Measurements from ENCODE around the gene KRT1. TPM values are rescaled to one million over a fixed set of nuclear protein-coding genes. Genes with fewer than 3 reads are reported as not detected.

The KRT1 gene
- polyA plus RNA-seq, 6 donors from 2014 or later, result 0.44 TPM; not detected in 5

DNA sequence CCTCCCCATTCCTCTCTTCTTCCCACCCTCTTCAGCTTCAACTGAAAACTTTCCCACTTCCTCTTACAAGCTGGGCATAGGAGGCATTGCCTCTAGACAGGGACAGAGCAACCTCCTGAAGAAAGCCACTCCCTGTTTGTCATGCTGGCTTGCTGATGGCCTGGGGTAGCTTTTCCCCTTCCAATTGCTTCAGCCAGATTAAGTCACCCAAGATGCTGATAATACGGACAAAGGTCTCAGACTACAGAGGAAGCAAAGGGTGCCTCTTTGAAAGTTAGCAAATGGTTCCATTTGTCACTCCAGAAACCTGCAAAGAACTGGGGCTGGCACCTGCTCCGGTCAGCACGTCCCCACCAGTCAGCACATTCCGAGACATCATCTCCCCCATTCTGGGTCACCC is 34.2 kb downstream of the KRT1 start:
- Mint-ChIP-seq H3K36me3 (no peaks in the 10 kb centered on the region), H3K4me3 (no peak overlapping the region), H3K27ac (peak overlapping the region in 1 of 6 donors; percentile 3), H3K27me3 (peaks cover 10 to 33% (median 20%) of the 10 kb centered on the region in 3 donors), H3K4me1 (no peaks in the 10 kb centered on the region), H3K9me3 (peaks cover 0 to 1% (median 0%) of the 10 kb centered on the region in 7 donors)
- no peak for DNase-seq
- no peak for ATAC-seq (ENCODE audit: low read depth in 2 of 2)

DNA sequence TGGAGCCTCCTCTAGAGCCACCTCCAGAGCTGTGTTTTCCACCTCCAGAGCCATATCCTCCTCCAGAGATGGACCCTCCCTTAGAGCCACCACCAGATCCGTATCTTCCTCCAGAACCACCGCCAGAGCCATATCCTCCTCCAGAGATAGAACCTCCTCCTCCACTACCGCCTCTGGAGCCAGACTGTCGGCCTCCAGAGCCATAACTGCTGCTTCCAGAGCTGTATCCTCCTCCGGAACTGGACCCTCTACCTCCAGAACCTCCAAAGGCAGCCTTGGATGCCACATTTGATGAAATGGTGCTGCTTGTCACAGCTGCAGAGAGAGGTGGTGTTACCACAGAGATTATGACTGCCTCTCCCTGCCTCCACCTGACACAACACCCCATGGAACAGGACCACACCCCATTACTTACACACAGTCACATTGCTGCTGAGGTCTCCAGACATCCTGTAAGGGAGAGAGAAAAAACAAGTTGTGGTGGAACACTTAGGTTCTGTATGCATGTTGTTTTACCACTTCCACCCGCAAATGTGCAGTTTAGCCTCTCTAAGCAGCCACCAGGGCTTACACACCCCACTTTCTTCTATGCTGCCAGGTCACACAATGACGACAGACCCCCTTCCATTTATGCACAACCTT is 35.0 kb downstream of the KRT1 start:
- Mint-ChIP-seq H3K27me3 (peaks cover 10 to 33% (median 20%) of the 10 kb centered on the region in 3 donors), H3K9me3 (peaks cover 0 to 1% (median 0%) of the 10 kb centered on the region in 7 donors), H3K4me3 (peak overlapping the region in 1 of 8 donors; percentile 69), H3K36me3 (no peaks in the 10 kb centered on the region), H3K27ac (no peak overlapping the region), H3K4me1 (no peaks in the 10 kb centered on the region)
- DNase-seq (no peak), ATAC-seq (ENCODE audit: low read depth in 2 of 2) (no peak)

DNA sequence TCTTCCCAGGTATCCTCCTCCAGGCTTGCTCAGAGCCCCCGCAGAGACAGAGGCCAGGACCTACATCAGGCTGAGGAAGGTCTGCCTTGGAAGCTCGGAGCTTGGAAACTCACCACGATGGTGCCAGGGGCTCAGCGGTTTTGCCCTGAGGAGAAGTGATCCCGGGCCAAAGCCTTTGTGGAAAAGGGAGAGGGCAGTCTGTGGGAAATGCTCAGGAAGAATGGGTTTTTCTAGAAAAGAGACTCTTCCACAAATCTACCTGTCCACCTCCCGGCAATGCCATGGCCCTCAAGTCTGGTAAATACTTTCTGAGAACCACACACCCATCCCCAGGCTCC is 36.2 kb downstream of the KRT1 start:
- Mint-ChIP-seq H3K27ac (no peak overlapping the region), H3K4me1 (no peaks in the 10 kb centered on the region), H3K4me3 (no peak overlapping the region), H3K36me3 (no peaks in the 10 kb centered on the region), H3K27me3 (peaks cover 10 to 37% (median 20%) of the 10 kb centered on the region in 3 donors), H3K9me3 (peaks cover 0 to 1% (median 0%) of the 10 kb centered on the region in 7 donors)
- ATAC-seq (ENCODE audit: low read depth in 2 of 2), result no peak
- DNase-seq, result no peak

DNA sequence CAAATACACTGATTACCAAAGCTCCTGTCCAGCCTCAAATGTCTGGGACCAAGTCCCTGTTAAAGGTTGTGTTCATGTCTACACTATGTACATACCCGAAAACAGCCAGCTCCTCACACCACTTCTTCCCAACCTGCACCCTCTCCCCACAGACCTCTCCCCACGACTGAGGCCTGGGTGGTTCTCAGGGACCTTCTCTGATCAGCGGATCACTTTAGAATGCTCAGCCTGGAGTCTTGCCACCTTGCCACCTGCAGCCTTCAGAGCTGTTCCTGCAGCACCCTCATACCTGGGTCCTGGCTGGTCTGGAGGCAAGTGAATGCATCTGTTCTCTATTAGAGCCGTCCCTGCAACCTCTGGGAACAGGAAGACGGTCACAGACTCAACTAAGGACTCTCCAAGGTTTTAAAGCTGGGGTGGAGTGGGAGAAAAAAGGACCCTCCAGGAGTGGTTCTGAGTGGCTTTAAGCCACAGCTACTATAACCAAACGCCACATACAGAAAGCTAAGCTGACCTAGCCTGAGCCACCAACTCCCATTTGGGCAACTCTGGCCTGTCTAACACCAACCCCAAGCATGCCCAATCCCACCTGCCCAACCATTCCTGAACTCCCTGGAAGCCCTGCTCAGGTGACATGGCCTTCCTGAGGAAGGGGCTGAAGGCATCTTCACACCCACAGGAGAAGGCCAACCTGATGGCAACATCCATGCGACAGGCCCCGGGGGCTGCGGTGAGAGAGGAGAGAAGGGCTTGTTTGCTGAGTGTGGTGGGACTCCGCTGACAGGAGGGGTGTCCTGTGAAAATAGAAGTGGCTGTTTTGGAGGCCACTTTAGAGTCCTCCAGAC is 36.8 kb downstream of the KRT1 start:
- Mint-ChIP-seq H3K9me3 (peaks cover 0 to 1% (median 0%) of the 10 kb centered on the region in 7 donors), H3K27me3 (peaks cover 10 to 37% (median 20%) of the 10 kb centered on the region in 3 donors), H3K27ac (no peak overlapping the region), H3K4me1 (no peaks in the 10 kb centered on the region), H3K4me3 (no peak overlapping the region), H3K36me3 (no peaks in the 10 kb centered on the region)
- no peak for ATAC-seq (ENCODE audit: low read depth in 2 of 2)
- DNase-seq, result no peak

DNA sequence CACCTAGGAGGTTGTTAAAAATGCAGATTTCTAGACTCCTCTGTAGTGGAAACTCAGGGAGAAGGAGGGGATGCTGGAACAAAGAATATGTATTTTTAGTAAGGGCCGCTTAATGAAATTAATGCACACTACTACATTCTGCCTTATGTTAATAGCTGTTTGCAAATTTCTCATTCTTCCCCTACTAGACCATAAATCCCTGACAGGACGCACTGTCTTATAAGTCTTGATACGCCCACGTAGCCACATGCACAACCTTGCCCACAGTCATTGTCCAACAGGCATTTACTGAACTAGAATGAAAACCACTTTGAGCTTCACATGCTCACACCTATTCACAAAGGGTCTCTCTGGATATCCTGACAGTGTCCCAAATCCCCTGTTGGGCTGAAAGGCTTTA is 38.7 kb downstream of the KRT1 start:
- no peak overlapping the region for H3K4me3 Mint-ChIP-seq
- ATAC-seq (ENCODE audit: low read depth in 2 of 2), result no peak
- no peaks in the 10 kb centered on the region for H3K4me1 Mint-ChIP-seq
- H3K9me3 Mint-ChIP-seq, result no peaks in the 10 kb centered on the region
- DNase-seq, result no peak
- no peaks in the 10 kb centered on the region for H3K36me3 Mint-ChIP-seq
- H3K27me3 Mint-ChIP-seq, result peaks cover 5 to 33% (median 18%) of the 10 kb centered on the region in 3 donors
- H3K27ac Mint-ChIP-seq, result no peak overlapping the region

DNA sequence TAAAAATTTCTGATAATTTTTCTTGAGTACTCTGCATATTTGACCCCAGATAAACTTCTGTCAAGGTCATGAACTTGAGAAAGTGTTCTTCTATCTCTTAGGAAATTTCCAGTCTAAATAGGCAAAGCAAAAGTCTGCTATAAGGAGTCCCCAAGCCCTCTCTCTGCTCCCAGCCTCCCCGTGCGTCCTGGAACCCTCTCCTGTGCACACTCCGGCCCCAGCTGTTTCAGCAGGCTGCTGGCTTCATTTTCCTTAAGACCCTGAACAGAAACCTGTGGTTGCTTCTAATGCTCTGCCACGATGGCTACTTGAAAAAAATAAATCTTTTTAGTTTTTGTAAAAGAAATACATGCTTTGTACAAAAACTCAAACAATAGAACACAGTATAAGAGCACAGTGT is 42.9 kb downstream of the KRT1 start:
- no peak for DNase-seq
- no peaks in the 10 kb centered on the region for H3K4me1 Mint-ChIP-seq
- no peak overlapping the region for H3K27ac Mint-ChIP-seq
- H3K27me3 Mint-ChIP-seq, result peaks cover 0 to 19% (median 19%) of the 10 kb centered on the region in 3 donors
- H3K4me3 Mint-ChIP-seq, result no peak overlapping the region
- no peaks in the 10 kb centered on the region for H3K9me3 Mint-ChIP-seq
- ATAC-seq (ENCODE audit: low read depth in 2 of 2), result no peak
- no peaks in the 10 kb centered on the region for H3K36me3 Mint-ChIP-seq

DNA sequence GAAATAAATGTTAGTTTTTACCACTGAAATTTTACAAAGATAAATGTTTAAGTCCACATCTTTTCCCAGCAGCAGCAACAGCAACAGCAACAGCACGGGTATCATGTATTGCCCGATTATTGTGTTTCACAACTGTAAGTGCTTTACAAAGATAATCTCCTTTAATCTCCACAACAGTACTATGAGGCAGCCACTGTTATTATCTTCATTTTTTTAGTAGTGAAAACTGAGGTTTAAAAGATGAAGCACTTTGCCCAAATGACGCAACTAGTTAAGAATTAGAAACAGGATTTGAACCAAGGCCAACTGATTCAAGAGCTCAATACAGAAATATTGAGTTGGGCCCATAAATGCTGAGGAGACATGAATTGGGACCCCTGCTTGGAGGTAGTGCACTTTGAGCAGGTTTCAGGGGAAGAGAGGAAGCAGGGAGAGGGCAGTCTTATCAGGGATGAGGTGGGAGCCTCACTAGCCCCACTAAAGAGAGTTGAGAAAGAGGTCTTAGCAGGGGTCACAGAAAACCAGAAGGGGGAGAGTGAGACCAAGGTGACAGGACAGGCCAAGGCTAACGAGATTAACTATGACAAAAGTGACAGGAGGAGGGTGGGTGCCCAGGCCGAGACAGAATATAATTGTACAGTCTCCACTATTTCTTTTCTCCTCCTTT is 43.5 kb downstream of the KRT1 start:
- Mint-ChIP-seq H3K27me3 (peaks cover 0 to 13% (median 13%) of the 10 kb centered on the region in 3 donors), H3K4me3 (no peak overlapping the region), H3K27ac (no peak overlapping the region), H3K9me3 (no peaks in the 10 kb centered on the region), H3K4me1 (no peaks in the 10 kb centered on the region), H3K36me3 (no peaks in the 10 kb centered on the region)
- DNase-seq, result no peak
- ATAC-seq (ENCODE audit: low read depth in 2 of 2), result no peak

DNA sequence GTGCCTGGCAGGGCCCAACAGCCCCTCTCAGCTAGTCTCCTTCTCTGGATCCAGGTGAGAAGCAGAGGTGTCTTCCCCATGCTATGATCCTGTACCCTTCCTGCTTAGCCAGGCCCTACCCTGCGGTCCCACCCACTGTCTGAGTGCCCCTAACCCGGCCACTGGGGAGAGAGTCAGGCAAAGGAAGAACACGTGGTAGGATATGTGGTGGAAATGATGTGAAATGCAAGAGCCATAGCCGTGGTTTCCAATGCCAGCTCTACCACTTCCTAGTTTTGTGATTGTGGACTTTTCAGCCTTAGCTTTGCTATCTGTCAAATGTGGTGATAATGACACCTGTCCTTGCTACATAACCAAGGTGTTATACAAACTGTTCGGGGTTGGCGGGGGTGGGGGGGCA is 44.0 kb downstream of the KRT1 start:
- Mint-ChIP-seq H3K4me1 (no peaks in the 10 kb centered on the region), H3K27me3 (peaks cover 0 to 10% (median 10%) of the 10 kb centered on the region in 3 donors), H3K27ac (peak overlapping the region in 1 of 6 donors; percentile 25), H3K4me3 (no peak overlapping the region), H3K9me3 (no peaks in the 10 kb centered on the region), H3K36me3 (no peaks in the 10 kb centered on the region)
- ATAC-seq (ENCODE audit: low read depth in 2 of 2) (no peak), DNase-seq (no peak)

DNA sequence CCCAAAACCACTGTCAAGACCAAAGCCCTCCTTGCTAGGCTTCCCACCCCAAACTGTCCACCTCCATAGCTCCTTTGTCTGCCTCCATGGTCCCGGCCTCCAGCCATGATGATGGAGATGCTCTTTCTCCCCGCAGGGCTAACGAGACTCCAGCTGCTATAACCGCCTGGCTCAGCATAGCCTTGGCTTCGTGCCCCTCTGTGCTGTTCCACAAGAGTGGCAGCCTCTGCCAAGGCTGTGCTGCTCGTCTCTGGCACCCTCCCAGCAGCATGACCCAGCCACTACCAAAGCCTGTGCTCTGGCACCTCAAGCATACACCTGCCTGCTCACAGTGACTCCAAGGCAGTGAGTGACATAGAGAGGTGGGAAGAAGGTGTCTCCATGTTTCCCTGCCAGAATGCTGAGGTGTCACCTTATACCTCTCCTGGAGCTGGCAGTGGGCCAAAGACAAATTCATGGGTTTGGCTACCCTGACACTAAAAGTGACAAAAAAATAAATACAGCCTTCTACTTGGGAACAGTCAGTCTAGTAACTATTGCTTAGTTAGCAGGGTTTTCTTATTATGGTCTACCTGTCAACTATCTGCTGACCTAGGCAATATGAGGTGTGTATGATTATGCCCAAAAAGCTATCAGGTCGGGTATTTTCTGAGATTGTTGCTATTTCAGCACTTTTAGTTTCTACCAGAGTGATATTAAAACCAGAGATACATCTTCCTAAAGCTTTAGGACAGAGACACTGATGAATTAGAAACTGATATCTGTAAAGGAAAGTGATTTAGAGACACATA is 45.7 kb downstream of the KRT1 start:
- Mint-ChIP-seq H3K4me1 (no peaks in the 10 kb centered on the region), H3K36me3 (no peaks in the 10 kb centered on the region), H3K27me3 (peaks cover 0 to 26% (median 19%) of the 10 kb centered on the region in 3 donors), H3K4me3 (no peak overlapping the region), H3K9me3 (no peaks in the 10 kb centered on the region), H3K27ac (no peak overlapping the region)
- no peak for ATAC-seq (ENCODE audit: low read depth in 2 of 2)
- DNase-seq, result no peak

DNA sequence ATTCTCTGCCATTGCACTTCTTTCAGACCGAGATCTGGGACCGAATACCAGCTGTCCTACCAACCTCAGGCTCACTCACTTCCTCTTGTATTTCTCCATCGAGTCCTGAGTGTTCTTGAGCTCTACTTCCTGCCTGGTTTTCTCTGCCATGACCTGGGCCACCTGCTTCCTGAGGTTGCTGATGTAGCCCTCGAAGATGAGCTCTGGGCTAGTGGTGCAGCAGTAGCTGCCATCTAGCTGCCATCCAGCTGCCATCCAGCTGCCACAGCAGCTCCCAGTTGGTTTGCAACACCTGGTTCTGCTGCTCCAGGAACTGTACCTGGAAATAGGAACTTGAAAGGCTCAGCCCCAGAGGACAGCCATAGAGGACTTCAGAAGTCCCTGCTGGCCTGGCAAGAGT is 46.8 kb downstream of the KRT1 start:
- no peaks in the 10 kb centered on the region for H3K36me3 Mint-ChIP-seq
- DNase-seq (no peak), ATAC-seq (ENCODE audit: low read depth in 2 of 2) (no peak)
- H3K27ac Mint-ChIP-seq, result no peak overlapping the region
- H3K9me3 Mint-ChIP-seq, result no peaks in the 10 kb centered on the region
- no peaks in the 10 kb centered on the region for H3K4me1 Mint-ChIP-seq
- H3K27me3 Mint-ChIP-seq, result peaks cover 1 to 34% (median 17%) of the 10 kb centered on the region in 3 donors
- no peak overlapping the region for H3K4me3 Mint-ChIP-seq

DNA sequence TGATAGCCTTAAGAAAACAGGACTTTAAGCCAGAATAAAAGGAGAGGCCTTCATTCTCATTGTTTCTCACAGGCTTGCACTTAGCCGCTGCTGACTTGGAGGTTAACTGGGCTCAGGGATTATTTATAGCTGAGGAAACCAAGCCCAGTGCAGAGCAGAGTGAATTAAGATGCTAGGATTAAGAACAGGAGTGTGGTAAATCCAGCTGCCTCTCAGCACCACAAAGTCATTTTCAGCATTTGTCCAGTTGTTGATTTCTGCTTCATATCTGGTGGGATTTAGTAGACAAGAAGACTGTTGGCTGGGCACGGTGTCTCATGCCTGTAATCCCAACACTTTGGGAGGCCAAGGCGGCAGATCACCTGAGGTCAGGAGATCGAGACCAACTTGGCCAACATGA is 47.6 kb downstream of the KRT1 start:
- ATAC-seq (ENCODE audit: low read depth in 2 of 2), result no peak
- Mint-ChIP-seq H3K9me3 (no peaks in the 10 kb centered on the region), H3K4me3 (no peak overlapping the region), H3K36me3 (no peaks in the 10 kb centered on the region), H3K4me1 (no peaks in the 10 kb centered on the region), H3K27ac (no peak overlapping the region), H3K27me3 (peaks cover 4 to 41% (median 17%) of the 10 kb centered on the region in 3 donors)
- DNase-seq, result no peak

DNA sequence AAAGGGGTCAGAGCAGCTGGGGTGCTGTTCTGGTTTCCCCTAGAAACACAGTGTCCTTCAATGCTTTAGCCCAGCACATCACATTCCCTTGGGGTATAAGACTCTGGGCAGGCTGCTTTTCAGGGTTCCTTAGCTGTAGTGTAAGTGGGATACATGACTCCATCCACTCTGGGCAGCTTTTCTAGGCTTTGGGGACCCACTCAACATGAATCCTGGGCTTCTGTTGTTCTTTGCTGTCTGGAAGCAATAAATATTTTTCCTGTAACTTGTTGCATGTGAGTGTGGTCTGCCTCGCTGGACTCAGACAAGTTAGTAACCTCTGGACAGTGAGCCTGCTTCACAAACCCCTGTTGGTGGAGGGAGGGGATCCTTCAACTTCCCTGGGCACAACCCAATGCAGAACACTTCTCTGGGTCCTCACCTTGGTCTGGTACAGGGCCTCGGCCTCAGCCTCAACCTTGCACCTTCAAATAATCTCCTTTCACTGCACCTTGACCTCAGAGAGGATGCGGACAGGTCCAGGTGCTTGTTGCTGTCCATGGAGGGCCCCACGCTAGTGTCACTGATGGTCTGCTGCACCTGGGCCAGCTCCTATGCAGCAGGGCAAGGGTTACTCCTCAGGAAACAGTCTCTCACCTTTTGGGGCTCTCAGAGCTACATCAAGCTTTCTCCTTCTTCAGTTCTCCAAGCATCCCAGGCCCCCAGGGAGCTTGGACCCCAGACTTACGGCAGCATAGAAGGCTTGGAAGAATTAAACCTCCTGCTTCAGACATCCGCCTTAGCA is 48.3 kb downstream of the KRT1 start:
- H3K9me3 Mint-ChIP-seq, result no peaks in the 10 kb centered on the region
- no peak for DNase-seq
- H3K27ac Mint-ChIP-seq, result no peak overlapping the region
- no peaks in the 10 kb centered on the region for H3K36me3 Mint-ChIP-seq
- ATAC-seq (ENCODE audit: low read depth in 2 of 2), result no peak
- H3K27me3 Mint-ChIP-seq, result peaks cover 4 to 45% (median 15%) of the 10 kb centered on the region in 3 donors
- no peak overlapping the region for H3K4me3 Mint-ChIP-seq
- no peaks in the 10 kb centered on the region for H3K4me1 Mint-ChIP-seq

DNA sequence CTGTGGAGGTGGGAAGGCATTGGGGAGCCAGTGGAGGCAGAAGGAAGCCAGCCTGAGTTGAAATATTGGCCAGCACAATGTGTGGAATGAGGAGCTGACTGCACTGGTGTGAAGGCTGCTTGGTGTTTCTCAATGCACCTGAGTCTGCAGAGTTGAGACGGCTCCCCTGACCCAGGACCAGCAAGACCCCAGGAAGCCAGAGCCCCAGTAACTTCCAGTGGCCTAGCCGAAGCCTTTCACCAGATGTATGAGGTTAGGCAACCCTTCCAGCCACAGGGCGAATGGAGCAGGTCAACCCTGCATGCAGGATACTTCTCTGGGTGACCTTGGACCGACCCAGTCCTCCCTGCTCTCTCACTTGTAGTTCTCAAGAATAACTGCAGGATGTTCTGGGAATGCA is 48.9 kb downstream of the KRT1 start:
- Mint-ChIP-seq H3K27me3 (peaks cover 4 to 42% (median 12%) of the 10 kb centered on the region in 3 donors), H3K36me3 (no peaks in the 10 kb centered on the region), H3K4me1 (no peaks in the 10 kb centered on the region), H3K9me3 (no peaks in the 10 kb centered on the region), H3K4me3 (no peak overlapping the region), H3K27ac (no peak overlapping the region)
- DNase-seq, result no peak
- no peak for ATAC-seq (ENCODE audit: low read depth in 2 of 2)

Measured in naive B cell (primary cell).